ENCODE data around the gene RHOT1.
"Not testable (repeated sequence)": the region's sequence is repeated elsewhere in the genome, so short reads cannot be mapped to it uniquely, and the experiment has no call there.

RHOT1 gene

DNA sequence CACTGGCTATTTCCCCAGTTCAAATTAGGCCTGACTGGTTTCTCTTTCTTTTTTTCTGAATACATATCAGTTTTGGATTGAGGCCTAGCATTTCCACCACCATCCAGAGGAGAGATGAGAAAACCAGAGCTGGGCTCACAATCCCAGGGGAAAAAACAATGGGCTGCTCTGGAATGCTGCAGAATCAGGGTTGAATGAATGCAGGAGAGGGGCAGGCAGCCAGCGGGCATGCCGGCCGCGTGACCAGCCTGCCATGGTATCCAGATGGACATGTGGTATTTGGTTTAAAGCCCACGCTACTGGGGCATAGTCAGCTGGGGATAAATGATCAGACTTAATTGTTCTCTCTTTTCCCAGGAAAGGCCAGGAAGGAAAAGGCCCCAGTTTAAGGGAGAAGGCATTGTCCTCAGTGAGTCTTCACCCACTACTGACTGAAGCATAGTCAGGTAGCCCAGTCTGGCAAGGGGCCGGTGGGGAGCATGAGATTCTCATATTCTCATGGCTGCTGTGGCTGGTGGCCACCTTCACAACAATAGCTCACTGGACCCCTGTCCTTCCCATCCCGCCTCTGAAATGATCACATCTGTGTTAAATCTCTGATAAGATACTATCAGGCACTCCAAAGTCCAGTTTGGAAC is 38.7 kb upstream of the RHOT1 start:
- H3K4me1 ChIP-seq: no peaks in the 10 kb centered on the region
- no peaks in the 10 kb centered on the region for H3K36me3 ChIP-seq
- TF ChIP-seq, protein P1, sequence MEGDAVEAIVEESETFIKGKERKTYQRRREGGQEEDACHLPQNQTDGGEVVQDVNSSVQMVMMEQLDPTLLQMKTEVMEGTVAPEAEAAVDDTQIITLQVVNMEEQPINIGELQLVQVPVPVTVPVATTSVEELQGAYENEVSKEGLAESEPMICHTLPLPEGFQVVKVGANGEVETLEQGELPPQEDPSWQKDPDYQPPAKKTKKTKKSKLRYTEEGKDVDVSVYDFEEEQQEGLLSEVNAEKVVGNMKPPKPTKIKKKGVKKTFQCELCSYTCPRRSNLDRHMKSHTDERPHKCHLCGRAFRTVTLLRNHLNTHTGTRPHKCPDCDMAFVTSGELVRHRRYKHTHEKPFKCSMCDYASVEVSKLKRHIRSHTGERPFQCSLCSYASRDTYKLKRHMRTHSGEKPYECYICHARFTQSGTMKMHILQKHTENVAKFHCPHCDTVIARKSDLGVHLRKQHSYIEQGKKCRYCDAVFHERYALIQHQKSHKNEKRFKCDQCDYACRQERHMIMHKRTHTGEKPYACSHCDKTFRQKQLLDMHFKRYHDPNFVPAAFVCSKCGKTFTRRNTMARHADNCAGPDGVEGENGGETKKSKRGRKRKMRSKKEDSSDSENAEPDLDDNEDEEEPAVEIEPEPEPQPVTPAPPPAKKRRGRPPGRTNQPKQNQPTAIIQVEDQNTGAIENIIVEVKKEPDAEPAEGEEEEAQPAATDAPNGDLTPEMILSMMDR (IDR thresholded peaks at IDR 0.05; ENCODE audit: low read depth, low read length): no peak
- no peaks in the 10 kb centered on the region for H3K9me3 ChIP-seq
- no peak overlapping the region for H3K4me3 ChIP-seq (ENCODE audit: low read depth, low read length)
- no peaks in the 10 kb centered on the region for H3K27me3 ChIP-seq
- no peak for DNase-seq

GRCh38 chr17:32104158-32104557 is 38.1 kb upstream of the RHOT1 start:
- Histone ChIP-seq H3K27me3 (no peaks in the 10 kb centered on the region), H3K4me3 (ENCODE audit: low read depth, low read length) (no peak overlapping the region), H3K36me3 (no peaks in the 10 kb centered on the region), H3K9me3 (no peaks in the 10 kb centered on the region), H3K4me1 (no peaks in the 10 kb centered on the region)
- TF ChIP-seq, protein P1 (IDR thresholded peaks at IDR 0.05; ENCODE audit: low read depth, low read length): no peak
- DNase-seq: no peak

GRCh38 chr17:32106471-32106981 is 35.8 kb upstream of the RHOT1 start:
- H3K36me3 ChIP-seq; H3K9me3 ChIP-seq; H3K27me3 ChIP-seq; H3K4me3 ChIP-seq (ENCODE audit: low read depth, low read length); H3K4me1 ChIP-seq; DNase-seq: not testable (repeated sequence)

GRCh38 chr17:32107194-32107593 is 35.1 kb upstream of the RHOT1 start:
- H3K36me3 ChIP-seq; H3K4me1 ChIP-seq; H3K9me3 ChIP-seq; H3K4me3 ChIP-seq (ENCODE audit: low read depth, low read length); DNase-seq; H3K27me3 ChIP-seq: not testable (repeated sequence)

DNA sequence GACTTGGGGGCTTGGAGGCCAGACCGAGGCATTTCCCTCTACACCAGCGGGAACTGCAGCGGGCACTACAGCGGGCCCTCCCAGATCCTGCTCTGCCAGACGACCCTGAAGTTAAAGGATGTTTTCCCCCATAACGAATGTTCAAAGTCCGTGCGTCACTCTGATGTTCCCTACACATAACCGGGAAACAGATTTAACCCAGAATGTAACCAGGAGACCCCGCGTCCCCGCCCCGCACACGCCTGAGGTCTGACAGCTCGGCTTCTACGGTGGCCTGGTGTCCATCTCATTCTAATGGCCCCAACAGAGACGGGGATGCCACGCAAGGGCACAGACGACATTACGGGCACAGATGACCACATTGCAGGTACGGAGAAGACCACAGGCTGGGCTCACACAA is 31.7 kb upstream of the RHOT1 start:
- Histone ChIP-seq H3K27me3 (no peaks in the 10 kb centered on the region), H3K4me1 (no peaks in the 10 kb centered on the region), H3K4me3 (ENCODE audit: low read depth, low read length) (no peak overlapping the region), H3K36me3 (no peaks in the 10 kb centered on the region), H3K9me3 (no peaks in the 10 kb centered on the region)
- TF ChIP-seq, protein P1 (IDR thresholded peaks at IDR 0.05; ENCODE audit: low read depth, low read length): no peak
- DNase-seq: no peak

DNA sequence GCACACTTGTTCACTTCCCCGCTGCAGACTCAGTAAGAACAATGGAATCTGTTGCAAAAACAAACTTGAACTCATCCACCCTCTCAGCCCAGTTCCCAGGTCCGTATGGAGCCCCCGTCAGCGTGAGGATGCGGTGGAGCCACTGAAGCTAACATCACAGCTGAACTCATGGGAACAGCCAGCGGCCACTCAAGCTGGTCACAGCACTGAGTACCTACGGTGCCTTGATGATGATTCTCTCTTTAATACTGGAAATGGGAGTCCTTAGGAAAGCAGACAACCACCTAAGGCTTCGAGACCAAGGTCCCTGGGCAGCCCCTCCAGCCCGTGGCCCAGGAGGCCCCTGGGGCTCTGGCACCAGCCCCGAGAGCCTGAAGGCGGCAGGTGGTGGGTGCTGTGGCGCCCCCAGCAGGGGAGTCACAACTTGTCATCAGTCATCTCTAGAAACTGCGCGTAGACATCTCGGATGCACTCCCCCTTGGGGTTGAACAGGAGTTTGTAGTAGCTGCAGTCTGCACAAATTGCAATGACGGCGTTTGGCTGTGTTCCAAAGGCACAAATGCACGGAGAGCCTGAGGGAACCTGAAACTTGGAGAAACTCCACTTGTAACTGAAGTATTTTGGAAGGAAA is 31.0 kb upstream of the RHOT1 start:
- H3K4me3 ChIP-seq (ENCODE audit: low read depth, low read length): peak overlapping the region; percentile 24
- TF ChIP-seq, protein P1 (IDR thresholded peaks at IDR 0.05; ENCODE audit: low read depth, low read length): peak; percentile 52
- H3K9me3 ChIP-seq: no peaks in the 10 kb centered on the region
- no peaks in the 10 kb centered on the region for H3K27me3 ChIP-seq
- DNase-seq: peak; percentile 60
- no peaks in the 10 kb centered on the region for H3K36me3 ChIP-seq
- no peaks in the 10 kb centered on the region for H3K4me1 ChIP-seq

DNA sequence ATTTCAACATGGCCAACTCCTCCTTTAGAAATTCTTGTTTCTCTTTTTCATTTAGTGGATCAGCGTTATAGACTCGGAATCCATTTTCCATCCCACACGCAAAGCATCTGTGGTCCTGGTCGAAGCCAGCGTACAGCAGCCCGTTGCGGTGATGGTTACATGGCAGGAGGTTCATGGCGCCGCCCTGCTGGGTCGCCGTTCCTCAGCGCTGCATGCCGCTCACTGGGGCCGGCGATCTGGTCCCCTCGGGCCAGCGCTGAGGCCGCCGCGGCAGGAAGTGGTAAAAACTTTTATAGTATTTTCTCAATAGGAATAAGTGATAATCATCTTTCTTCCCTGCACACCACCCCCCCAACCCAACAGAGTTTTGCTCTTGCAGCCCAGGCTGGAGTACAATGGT is 29.9 kb upstream of the RHOT1 start:
- H3K36me3 ChIP-seq: no peaks in the 10 kb centered on the region
- H3K4me1 ChIP-seq: no peaks in the 10 kb centered on the region
- H3K9me3 ChIP-seq: no peaks in the 10 kb centered on the region
- no peaks in the 10 kb centered on the region for H3K27me3 ChIP-seq
- no peak for DNase-seq
- TF ChIP-seq, protein P1 (IDR thresholded peaks at IDR 0.05; ENCODE audit: low read depth, low read length): no peak
- H3K4me3 ChIP-seq (ENCODE audit: low read depth, low read length): no peak overlapping the region
